Glutamatergic neuron (in vitro differentiated cells): ENCODE data around the gene PCTP. TPM values are rescaled to one million over a fixed set of nuclear protein-coding genes. Genes with fewer than 3 reads are reported as not detected.
A peak's percentile ranks its signal among the peaks of the same experiment; 100 is the strongest.

Experiments used
- DNase-seq: peaks from one replicate; pipeline ENCODE4 v3.0.0; 2022
- H3K27ac Mint-ChIP-seq: one replicate; pipeline ENCODE4 v1.8.0; 2020; ENCODE audit warnings: mild to moderate bottlenecking, mixed read lengths, inconsistent platforms; ENCODE audit not compliant: unreplicated experiment
- H3K27me3 Mint-ChIP-seq: one replicate; pipeline ENCODE4 v1.8.0; 2020; ENCODE audit warnings: mild to moderate bottlenecking, moderate library complexity, mixed read lengths, inconsistent platforms; ENCODE audit not compliant: unreplicated experiment
- H3K36me3 Mint-ChIP-seq: one replicate; pipeline ENCODE4 v1.8.0; 2020; ENCODE audit warnings: mild to moderate bottlenecking, mixed read lengths, inconsistent platforms; ENCODE audit not compliant: unreplicated experiment
- H3K4me1 Mint-ChIP-seq: one replicate; pipeline ENCODE4 v1.8.0; 2020; ENCODE audit warnings: mild to moderate bottlenecking, low read depth, mixed read lengths, inconsistent platforms; ENCODE audit not compliant: unreplicated experiment
- H3K4me3 Mint-ChIP-seq: one replicate; pipeline ENCODE4 v1.8.0; 2020; ENCODE audit warnings: mild to moderate bottlenecking, mixed read lengths, inconsistent platforms; ENCODE audit not compliant: unreplicated experiment
- H3K9me3 Mint-ChIP-seq: one replicate; pipeline ENCODE4 v1.8.0; 2020; ENCODE audit warnings: mild to moderate bottlenecking, moderate library complexity, mixed read lengths, inconsistent platforms; ENCODE audit not compliant: unreplicated experiment
- CTCF ChIP-seq: fragments of 200-600 bp; sonication (generic); IDR thresholded peaks from one replicate; pipeline ENCODE4 v1.5.0; 2021; ENCODE audit not compliant: partially characterized antibody, unreplicated experiment
- total RNA-seq: library from RNA; stranded (reverse); fragmentation: NEBNext Ultra II Directional; extraction: Animal tissue kit (Norgen Biotek cat#: 25700); gene quantifications from one replicate; pipeline ENCODE4 v1.2.1, GENCODE V29; 2021; ENCODE audit not compliant: unreplicated experiment

The PCTP gene
- total RNA-seq, 1 donor from 2014 or later: 20.5 TPM

- H3K27me3 Mint-ChIP-seq: peaks cover 4% of the 10 kb centered on the region
- H3K27ac Mint-ChIP-seq: peak overlapping the region; percentile 40
- H3K4me1 Mint-ChIP-seq: peaks cover 2% of the 10 kb centered on the region
- H3K9me3 Mint-ChIP-seq: peaks cover 1% of the 10 kb centered on the region
- no peak for TF ChIP-seq CTCF
- no peak for DNase-seq
- no peaks in the 10 kb centered on the region for H3K36me3 Mint-ChIP-seq
- no peak overlapping the region for H3K4me3 Mint-ChIP-seq
These were observed 6.8 kb downstream of the PCTP start for GRCh38 chr17:55757659-55758058.

- peaks cover 4% of the 10 kb centered on the region for H3K27me3 Mint-ChIP-seq
- H3K9me3 Mint-ChIP-seq: peaks cover 1% of the 10 kb centered on the region
- H3K4me1 Mint-ChIP-seq: no peaks in the 10 kb centered on the region
- H3K4me3 Mint-ChIP-seq: no peak overlapping the region
- no peaks in the 10 kb centered on the region for H3K36me3 Mint-ChIP-seq
- H3K27ac Mint-ChIP-seq: no peak overlapping the region
- no peak for TF ChIP-seq CTCF
- DNase-seq: no peak
These were observed 7.3 kb downstream of the PCTP start for GRCh38 chr17:55758171-55758570.

GRCh38 chr17:55760643-55761355 lies 9.9 kb downstream of the PCTP start:
- Mint-ChIP-seq H3K27ac (no peak overlapping the region), H3K27me3 (no peaks in the 10 kb centered on the region), H3K4me3 (no peak overlapping the region), H3K4me1 (no peaks in the 10 kb centered on the region), H3K9me3 (peaks cover 1% of the 10 kb centered on the region), H3K36me3 (no peaks in the 10 kb centered on the region)
- TF ChIP-seq CTCF: no peak
- DNase-seq: no peak

- Mint-ChIP-seq H3K9me3 (no peaks in the 10 kb centered on the region), H3K27ac (no peak overlapping the region), H3K36me3 (no peaks in the 10 kb centered on the region), H3K4me1 (no peaks in the 10 kb centered on the region), H3K4me3 (no peak overlapping the region), H3K27me3 (no peaks in the 10 kb centered on the region)
- TF ChIP-seq CTCF: no peak
- no peak for DNase-seq
These were observed 11.4 kb downstream of the PCTP start for GRCh38 chr17:55762086-55762858.

GRCh38 chr17:55763856-55764255 lies 13.0 kb downstream of the PCTP start:
- Mint-ChIP-seq H3K9me3 (no peaks in the 10 kb centered on the region), H3K36me3 (no peaks in the 10 kb centered on the region), H3K27me3 (no peaks in the 10 kb centered on the region), H3K4me3 (no peak overlapping the region), H3K4me1 (no peaks in the 10 kb centered on the region), H3K27ac (no peak overlapping the region)
- no peak for DNase-seq
- TF ChIP-seq CTCF: no peak
